ENCODE results near the gene GADD45B. TPM values are rescaled to one million over a fixed set of nuclear protein-coding genes. Genes with fewer than 3 reads are reported as not detected.

The GADD45B gene
- polyA plus RNA-seq (2013, experiment 1 of 2; ENCODE audit: insufficient read length) = 101 TPM
- 128 TPM for polyA plus RNA-seq (2013, experiment 2 of 2; ENCODE audit: insufficient read length)

- DNase-seq = peak; percentile 97
Observed at GRCh38 chr19:2475702-2476450, at the start of gene GADD45B. GADD45B (plus strand) TSS chr19:2476127; CDS start chr19:2476359, 232 bp downstream.

GRCh38 chr19:2426611-2427428, 49.1 kb upstream of the GADD45B start:
- peak; percentile 34 for DNase-seq

GRCh38 chr19:2427429-2428320, 48.3 kb upstream of the GADD45B start, which contains the start of gene TIMM13:
TIMM13 (minus strand) TSS chr19:2427586; CDS start chr19:2427533, 53 bp downstream.
- peak; percentile 94 for DNase-seq

DNA sequence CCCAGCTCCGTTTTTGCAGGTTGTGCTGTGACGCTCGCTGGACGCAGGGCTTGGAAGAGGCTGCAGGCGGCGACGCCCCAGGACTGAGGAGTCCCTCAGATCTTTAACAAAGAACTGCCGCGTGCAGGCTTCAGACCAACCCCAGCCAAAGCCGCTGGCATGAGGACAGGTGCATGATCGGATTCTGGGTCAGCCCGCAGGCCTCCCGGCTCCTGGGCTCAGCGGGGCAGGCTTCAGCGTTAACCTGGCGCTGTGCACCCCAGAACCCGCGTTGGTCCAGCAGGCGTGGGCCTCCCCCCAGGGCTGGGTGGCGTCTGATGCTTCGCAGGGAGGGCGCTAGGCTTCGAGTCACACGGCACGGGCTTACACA, 47.6 kb upstream of the GADD45B start:
- peak; percentile 26 for DNase-seq

DNA sequence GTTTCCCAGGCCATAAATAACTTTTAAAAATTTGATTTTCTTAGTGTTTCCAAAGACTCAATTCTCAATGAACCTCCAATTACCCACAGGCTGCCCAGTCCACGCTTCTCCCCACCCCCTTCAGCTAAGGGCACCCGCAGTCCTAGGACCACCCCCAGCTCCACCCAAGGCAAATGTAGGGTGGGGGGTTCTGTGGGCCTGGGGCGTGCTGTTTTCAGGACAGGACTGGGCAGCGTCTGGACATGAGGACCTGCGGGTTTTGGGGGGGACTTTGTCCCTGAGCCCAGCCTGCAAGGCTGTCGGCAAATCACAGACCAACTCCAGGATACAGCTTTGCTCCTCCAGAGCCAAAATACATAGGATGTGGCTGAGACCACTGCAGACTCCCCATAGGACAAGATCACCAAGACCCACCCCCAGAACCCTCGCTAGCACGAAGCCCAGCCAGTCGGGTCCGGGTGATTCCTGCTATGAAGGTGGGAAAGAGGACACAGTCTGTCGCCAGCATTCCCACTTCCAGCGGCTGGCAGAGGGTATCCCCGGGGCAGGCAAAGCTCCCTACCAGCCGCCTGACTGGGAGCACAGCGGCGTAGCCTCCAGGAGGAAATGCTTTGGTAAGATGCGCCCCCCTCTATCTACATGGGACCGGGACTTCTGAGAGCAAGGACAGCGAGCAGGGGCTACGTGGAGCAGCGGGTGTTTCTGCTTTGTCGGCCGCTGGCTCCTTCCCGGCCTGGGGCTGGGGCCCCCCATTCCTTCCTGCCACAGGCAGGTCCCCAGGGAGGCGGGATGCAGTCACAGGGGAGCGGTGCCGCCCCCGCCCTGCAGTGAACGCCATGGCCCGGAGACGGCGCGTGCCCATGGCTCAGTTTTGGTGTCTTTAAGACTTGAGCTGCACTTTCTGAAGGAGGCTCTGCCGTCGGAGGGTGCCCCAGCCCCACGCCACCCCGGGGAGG, 46.9 kb upstream of the GADD45B start:
- DNase-seq = no peak

GRCh38 chr19:2429917-2430535, 45.9 kb upstream of the GADD45B start:
- no peak for DNase-seq

- no peak for DNase-seq
Observed at GRCh38 chr19:2431318-2432055, 44.4 kb upstream of the GADD45B start.

GRCh38 chr19:2432131-2432848, 43.6 kb upstream of the GADD45B start:
- no peak for DNase-seq

DNA sequence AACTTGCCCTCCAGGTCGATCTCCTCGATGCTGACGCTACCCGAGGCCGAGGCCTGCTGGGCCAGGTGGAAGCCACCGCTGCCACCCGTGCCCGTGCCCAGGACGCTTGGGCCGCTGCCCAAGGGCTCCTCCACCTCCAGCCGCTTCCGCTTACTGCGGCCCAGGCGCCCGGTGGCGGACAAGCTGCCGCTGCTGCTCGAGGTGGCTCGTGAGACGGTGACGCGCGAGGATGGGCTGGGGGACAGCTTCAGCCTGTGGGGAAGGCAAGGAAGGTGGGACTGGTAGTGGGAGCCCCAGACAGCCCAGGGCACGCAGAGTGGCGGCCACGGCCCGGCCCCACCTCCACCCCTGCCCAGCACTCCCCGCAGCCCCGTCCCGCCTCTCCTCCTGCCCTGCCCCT, 42.1 kb upstream of the GADD45B start:
- no peak for DNase-seq

GRCh38 chr19:2434267-2434666, 41.7 kb upstream of the GADD45B start:
- no peak for DNase-seq

GRCh38 chr19:2434721-2435265, 41.1 kb upstream of the GADD45B start:
- no peak for DNase-seq

DNA sequence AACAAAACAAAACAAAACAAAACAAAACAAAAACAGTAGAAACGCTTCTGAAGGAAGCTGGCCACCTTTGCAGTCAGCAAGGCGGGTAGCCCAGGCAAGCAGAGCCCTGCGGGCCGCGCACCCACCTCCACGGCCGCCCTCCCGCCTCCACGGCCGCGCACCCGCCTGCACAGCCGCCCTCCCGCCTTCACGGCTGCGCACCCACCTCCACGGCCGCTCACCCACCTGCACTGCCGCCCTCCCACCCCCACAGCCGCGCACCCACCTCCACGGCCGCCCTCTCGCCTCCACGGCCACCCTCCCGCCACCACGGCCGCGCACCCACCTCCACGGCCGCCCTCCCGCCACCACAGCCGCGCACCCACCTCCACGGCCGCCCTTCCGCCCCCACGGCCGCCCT, 39.5 kb upstream of the GADD45B start:
- DNase-seq = no peak

- no peak for DNase-seq
Observed at GRCh38 chr19:2436926-2437325, 39.0 kb upstream of the GADD45B start.

- no peak for DNase-seq
Observed at GRCh38 chr19:2438178-2438577, 37.7 kb upstream of the GADD45B start.

DNA sequence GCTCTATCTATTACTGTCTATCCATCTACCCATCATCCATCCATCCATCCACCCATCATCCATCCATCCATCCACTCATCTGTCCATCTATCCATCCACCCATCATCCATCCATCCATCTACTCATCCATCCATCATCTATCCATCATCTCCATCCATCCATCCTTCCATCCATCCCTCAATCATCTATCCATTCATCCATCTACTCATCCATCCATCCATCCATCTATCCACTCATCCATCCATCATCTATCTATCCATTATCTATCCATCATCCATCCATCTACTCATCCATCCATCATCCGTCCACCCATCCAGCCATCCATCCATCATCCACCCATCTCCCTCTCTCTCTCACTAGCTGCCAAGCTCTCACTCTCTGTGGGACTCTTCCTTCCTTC, 35.4 kb upstream of the GADD45B start:
- no peak for DNase-seq

DNA sequence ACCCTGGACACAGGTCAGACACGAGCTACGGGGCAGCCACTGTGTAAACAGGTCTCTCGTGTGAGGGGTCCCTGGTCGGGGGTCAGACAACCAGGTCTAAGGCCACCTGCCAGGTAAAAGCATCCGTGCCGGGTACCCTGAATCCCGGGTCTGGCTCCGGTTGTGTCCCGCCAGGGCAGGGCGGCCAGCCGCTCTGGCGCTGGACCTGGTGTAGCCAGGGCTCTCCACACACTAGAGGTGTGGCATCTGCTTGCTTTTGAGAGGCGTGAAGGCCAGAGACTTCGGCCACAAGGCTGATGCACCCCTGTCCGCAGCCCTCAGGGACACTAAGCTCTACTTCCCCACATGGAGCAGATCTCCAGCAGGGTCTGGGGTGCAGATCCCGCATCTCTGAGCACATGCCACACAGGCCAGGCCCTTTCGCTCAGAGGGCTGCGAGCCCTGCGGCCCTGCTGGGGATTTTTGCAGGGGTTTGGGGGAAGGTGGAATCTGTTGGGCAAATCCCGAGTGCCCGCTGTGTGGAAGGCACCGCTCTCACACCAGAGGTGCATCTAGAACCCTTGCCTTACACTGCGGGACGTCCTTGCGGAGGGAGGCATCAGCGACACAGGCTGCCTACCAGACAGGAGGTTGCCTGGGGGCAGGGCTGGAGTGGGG, 34.7 kb upstream of the GADD45B start:
- no peak for DNase-seq

- no peak for DNase-seq
Observed at GRCh38 chr19:2443116-2443784, 32.7 kb upstream of the GADD45B start.

DNA sequence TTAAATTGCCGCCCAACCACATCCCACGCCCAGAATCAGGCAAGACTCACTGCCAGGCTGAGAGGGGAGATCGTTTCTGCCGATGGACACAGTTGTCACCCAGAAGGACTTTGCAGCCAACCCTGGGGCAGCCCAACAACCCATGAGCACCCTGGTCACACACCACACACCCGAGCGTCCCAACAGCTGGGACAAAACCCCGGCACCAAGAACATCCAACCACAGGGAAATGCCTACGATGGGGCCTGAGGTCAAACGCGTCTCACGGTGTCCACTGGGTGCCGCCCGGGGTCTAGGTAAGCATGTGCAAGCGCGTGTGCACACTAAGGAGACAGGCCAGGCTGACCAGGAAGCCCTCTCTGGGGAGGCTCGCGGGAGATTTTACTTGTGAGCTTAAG, 32.1 kb upstream of the GADD45B start:
- DNase-seq = no peak

All from fibroblast of skin of back (primary cell).